Heart left ventricle (tissue), 13 donors: ENCODE data around the gene UQCRH.

Experiments
- POLR2A ChIP-seq, 2 donors: fragments of 450-650 bp; IDR thresholded peaks; one replicate each; pipeline ENCODE4 v1.6.1; 2017; ENCODE audit warnings: antibody characterized with exemption in 2 of 2, mild to moderate bottlenecking in 2 of 2, moderate library complexity in 2 of 2
- TF ChIP-seq, protein P1 (sequence below), 12 donors: fragments of 200-600 bp; sonication (generic) in 4 of 12; IDR thresholded peaks; one replicate each; pipeline versions ENCODE4 v1.5.0 to v1.8.0; 2018 to 2022; ENCODE audit warnings: antibody characterized with exemption in 12 of 12, mild to moderate bottlenecking in 5 of 12
- donor health status: ischemic (EF 13 %, LVEDD 7.1; RV severe dilation, severe dysfunction).
- donor health status: DM: no; HTN: yes; CAD: no.
- donor health status: DM: no; HTN: no; CAD: no.
- donor health status: ischemic (EF 25% LVEDD 6.9; RV normal size, moderate dysfunction).
- donor health status: ischemic (EF 25% LVEDD 5.7; RV mildly dilated, moderate dysfunction).
- donor health status: ischemic (EF 35%, LVEDD 5.7; RV mildly dilated, moderate dysfunction).
- donor health status: nonischemic (EF 11% LVEDD 7.7; RV severe dilation, severe dysfunction).
- donor health status: DM: yes; HTN: yes; CAD: no.
- donor health status: PGD.
- donor health status: ischemic (EF 29% LVEDD 5.4; RV normal size, mild dysfunction).
- donor health status: nonischemic (EF 23%, LVEDD 6.1; RV moderate dilation, normal function).

- TF ChIP-seq, protein P1, sequence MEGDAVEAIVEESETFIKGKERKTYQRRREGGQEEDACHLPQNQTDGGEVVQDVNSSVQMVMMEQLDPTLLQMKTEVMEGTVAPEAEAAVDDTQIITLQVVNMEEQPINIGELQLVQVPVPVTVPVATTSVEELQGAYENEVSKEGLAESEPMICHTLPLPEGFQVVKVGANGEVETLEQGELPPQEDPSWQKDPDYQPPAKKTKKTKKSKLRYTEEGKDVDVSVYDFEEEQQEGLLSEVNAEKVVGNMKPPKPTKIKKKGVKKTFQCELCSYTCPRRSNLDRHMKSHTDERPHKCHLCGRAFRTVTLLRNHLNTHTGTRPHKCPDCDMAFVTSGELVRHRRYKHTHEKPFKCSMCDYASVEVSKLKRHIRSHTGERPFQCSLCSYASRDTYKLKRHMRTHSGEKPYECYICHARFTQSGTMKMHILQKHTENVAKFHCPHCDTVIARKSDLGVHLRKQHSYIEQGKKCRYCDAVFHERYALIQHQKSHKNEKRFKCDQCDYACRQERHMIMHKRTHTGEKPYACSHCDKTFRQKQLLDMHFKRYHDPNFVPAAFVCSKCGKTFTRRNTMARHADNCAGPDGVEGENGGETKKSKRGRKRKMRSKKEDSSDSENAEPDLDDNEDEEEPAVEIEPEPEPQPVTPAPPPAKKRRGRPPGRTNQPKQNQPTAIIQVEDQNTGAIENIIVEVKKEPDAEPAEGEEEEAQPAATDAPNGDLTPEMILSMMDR (IDR thresholded peaks at IDR 0.05), result no peak
- no peak for TF ChIP-seq POLR2A (IDR thresholded peaks at IDR 0.05)
Measured at GRCh38 chr1:46263146-46263545, 40.4 kb upstream of the UQCRH start.
